GM06990 (cell line): ENCODE results near the gene ZMIZ2.

ENCODE experiments used
- DNase-seq: peaks from one replicate; pipeline ENCODE4 v3.0.0-alpha.2; 2011; ENCODE audit not compliant: insufficient read length; ENCODE audit errors: extremely low read depth
- H3K27me3 ChIP-seq: replicated peaks from 2 replicates; pipeline ENCODE4 v1.6.0; 2011; ENCODE audit warnings: low read length; ENCODE audit not compliant: control insufficient read depth, insufficient read depth
- H3K36me3 ChIP-seq: 2 replicates; pipeline ENCODE4 v1.5.1; 2011; ENCODE audit warnings: low read length; ENCODE audit not compliant: control insufficient read depth, insufficient read depth
- H3K4me3 ChIP-seq: replicated peaks from 2 replicates; pipeline ENCODE4 v1.5.1; 2011; ENCODE audit warnings: low read depth, mild to moderate bottlenecking, control low read depth, low read length
- CTCF ChIP-seq: IDR thresholded peaks from 2 replicates; pipeline ENCODE4 v1.5.1; 2011; ENCODE audit warnings: low read length, control low read depth, mild to moderate bottlenecking, inconsistent platforms; ENCODE audit not compliant: insufficient read depth, poor library complexity, severe bottlenecking

ZMIZ2 gene

GRCh38 chr7:44814919-44815318 is 66.3 kb downstream of the ZMIZ2 start:
- Histone ChIP-seq H3K36me3 (no peaks in the 10 kb centered on the region), H3K27me3 (no peaks in the 10 kb centered on the region), H3K4me3 (no peak overlapping the region)
- DNase-seq: no peak
- TF ChIP-seq CTCF: no peak

GRCh38 chr7:44819292-44819691 is 70.6 kb downstream of the ZMIZ2 start:
- H3K4me3 ChIP-seq: no peak overlapping the region
- H3K27me3 ChIP-seq: no peaks in the 10 kb centered on the region
- TF ChIP-seq CTCF: no peak
- no peaks in the 10 kb centered on the region for H3K36me3 ChIP-seq
- no peak for DNase-seq
